SK-N-SH (cell line): ENCODE data around the gene LRRC10B. TPM values are rescaled to one million over a fixed set of nuclear protein-coding genes. Genes with fewer than 3 reads are reported as not detected.
A peak's percentile ranks its signal among the peaks of the same experiment; 100 is the strongest.

Experiments used
- CTCF ChIA-PET: fragments of 300-600, 350-600 bp; formaldehyde crosslinking; extraction: SDS; loops from one replicate; lab custom pipeline; 2021; lab: Yijun Ruan, JAX
- POLR2A ChIA-PET: fragments of 350-600 bp; sonication (Branson Sonifier 250); formaldehyde crosslinking; extraction: SDS; loops from one replicate; lab custom pipeline; 2020; ENCODE audit warnings: antibody characterized with exemption, inconsistent platforms; lab: Yijun Ruan, JAX
- DNase-seq: peaks from one replicate; pipeline ENCODE4 v3.0.0; 2012
- H2AFZ ChIP-seq: fragments of 200-600 bp; sonication (generic); 2 replicates; pipeline ENCODE4 v1.8.1; 2016; ENCODE audit warnings: antibody characterized with exemption, mild to moderate bottlenecking, low read depth
- H3F3A ChIP-seq: fragments of 200-600 bp; sonication (generic); replicated peaks from 2 replicates; pipeline ENCODE3; 2016; ENCODE audit warnings: antibody characterized with exemption, mild to moderate bottlenecking; ENCODE audit not compliant: insufficient read depth
- H3K27ac ChIP-seq, 2 experiments: fragments of 200-500 bp in 1 of 2; fragments of 200-600 bp in 1 of 2; sonication (Bioruptor generic) in 1 of 2; sonication (generic), shearing (Covaris generic) in 1 of 2; 2 replicates each; pipeline versions ENCODE4 v1.5.1 to v1.6.1; 2014 to 2016; ENCODE audit warnings: low read depth in 2 of 2, inconsistent platforms in 1 of 2, low read length in 1 of 2, mild to moderate bottlenecking in 1 of 2, mixed read lengths in 1 of 2
- H3K27me3 ChIP-seq: fragments of 200-600 bp; sonication (generic), shearing (Covaris generic); 2 replicates; pipeline ENCODE4 v1.6.1; 2016; ENCODE audit warnings: mixed run types; ENCODE audit not compliant: insufficient read depth
- H3K36me3 ChIP-seq, 2 experiments: fragments of 200-500 bp in 1 of 2; fragments of 200-600 bp in 1 of 2; sonication (Bioruptor generic) in 1 of 2; sonication (generic) in 1 of 2; replicated peaks in 1 of 2; 2 replicates each; pipeline versions ENCODE3 to v1.5.1; 2014 to 2016; ENCODE audit warnings: low read length in 1 of 2, mild to moderate bottlenecking in 1 of 2; ENCODE audit not compliant: insufficient read depth in 2 of 2, control insufficient read depth in 1 of 2
- H3K4me1 ChIP-seq, 2 experiments: fragments of 200-500 bp in 1 of 2; fragments of 200-600 bp in 1 of 2; sonication (Bioruptor generic) in 1 of 2; sonication (generic), shearing (Covaris generic) in 1 of 2; 2 replicates each; pipeline versions ENCODE4 v1.5.1 to v1.6.1; 2014 to 2016; ENCODE audit warnings: low read depth in 1 of 2, low read length in 1 of 2, mixed run types in 1 of 2; ENCODE audit not compliant: insufficient read depth in 2 of 2, control insufficient read depth in 1 of 2
- H3K4me2 ChIP-seq: fragments of 200-600 bp; sonication (generic), shearing (Covaris generic); 2 replicates; pipeline ENCODE4 v1.6.1; 2017; ENCODE audit warnings: mixed run types
- H3K4me3 ChIP-seq, 2 experiments: fragments of 200-500 bp in 1 of 2; fragments of 200-600 bp in 1 of 2; sonication (Bioruptor generic) in 1 of 2; sonication (generic), shearing (Covaris generic) in 1 of 2; 2 replicates each; pipeline versions ENCODE4 v1.5.1 to v1.8.1; 2014 to 2016; ENCODE audit warnings: low read depth in 2 of 2, inconsistent platforms in 1 of 2, low read length in 1 of 2, mild to moderate bottlenecking in 1 of 2, mixed read lengths in 1 of 2, moderate library complexity in 1 of 2
- H3K79me2 ChIP-seq: fragments of 200-600 bp; sonication (generic); 2 replicates; pipeline ENCODE4 v1.8.1; 2017; ENCODE audit warnings: mild to moderate bottlenecking; ENCODE audit not compliant: insufficient read depth
- H3K9ac ChIP-seq: fragments of 200-600 bp; sonication (generic); 2 replicates; pipeline ENCODE4 v1.6.1; 2017; ENCODE audit warnings: mixed run types
- H3K9me2 ChIP-seq: fragments of 200-600 bp; sonication (generic); 2 replicates; pipeline ENCODE4 v1.6.1; 2017; ENCODE audit warnings: mixed run types
- H3K9me3 ChIP-seq: fragments of 200-600 bp; sonication (generic); 2 replicates; pipeline ENCODE4 v1.6.1; 2017; ENCODE audit warnings: mixed run types, mild to moderate bottlenecking, moderate library complexity
- H4K20me1 ChIP-seq: fragments of 200-600 bp; sonication (generic); 2 replicates; pipeline ENCODE4 v1.6.1; 2017; ENCODE audit warnings: mild to moderate bottlenecking, mixed run types; ENCODE audit not compliant: insufficient read depth
- CHD2 ChIP-seq: fragments of 150-350 bp; IDR thresholded peaks from 2 replicates; pipeline ENCODE4 v1.6.1; 2018; ENCODE audit warnings: low read length; ENCODE audit not compliant: partially characterized antibody
- EP300 ChIP-seq, 2 experiments: IDR thresholded peaks; 2 replicates each; pipeline versions ENCODE4 v1.4.0 to v1.6.1; 2012; ENCODE audit warnings: borderline replicate concordance in 1 of 2, low read depth in 1 of 2, low read length in 1 of 2
- EZH2phosphoT487 ChIP-seq: fragments of 200-600 bp; sonication (generic); IDR thresholded peaks from 2 replicates; pipeline ENCODE4 v1.6.1; 2017; ENCODE audit warnings: low read depth, mixed run types, mild to moderate bottlenecking, antibody characterized with exemption, moderate library complexity, borderline replicate concordance
- FOSL2 ChIP-seq: IDR thresholded peaks from 2 replicates; pipeline ENCODE4 v1.4.0; 2012; ENCODE audit warnings: low read depth, mild to moderate bottlenecking, moderate library complexity, borderline replicate concordance
- FOXM1 ChIP-seq: IDR thresholded peaks from 2 replicates; pipeline ENCODE4 v1.4.0; 2012; ENCODE audit warnings: low read depth, mild to moderate bottlenecking
- GABPA ChIP-seq: IDR thresholded peaks from 2 replicates; pipeline ENCODE4 v1.4.0; 2012; ENCODE audit warnings: low read depth, mild to moderate bottlenecking
- JUND ChIP-seq: IDR thresholded peaks from 2 replicates; pipeline ENCODE4 v1.4.0; 2012
- POLR2AphosphoS5 ChIP-seq: IDR thresholded peaks from 2 replicates; pipeline ENCODE4 v1.6.1; 2012; ENCODE audit warnings: low read depth, low read length
- RFX5 ChIP-seq: IDR thresholded peaks from 2 replicates; pipeline ENCODE4 v1.6.1; 2012; ENCODE audit warnings: mild to moderate bottlenecking, improper control_type of control experiment, low read length
- RXRA ChIP-seq: IDR thresholded peaks from 2 replicates; pipeline ENCODE4 v1.4.0; 2012; ENCODE audit warnings: low read depth, mild to moderate bottlenecking, borderline replicate concordance
- WGBS: methylation state at CpG from one replicate; pipeline ENCODE4 v1.1.6; 2017; ENCODE audit warnings: low lambda C conversion rate; 5-methylcytosine and 5-hydroxymethylcytosine counted together
- polyA plus RNA-seq, 3 experiments: library from polyadenylated mRNA; depleted of rRNA; stranded (reverse); fragments of >200 nt; gene quantifications; 2 replicates each; pipeline ENCODE4 v1.2.3, GENCODE V29; 2012
- TF ChIP-seq, protein P1 (sequence below): fragments of 200-600 bp; sonication (generic); IDR thresholded peaks from 2 replicates; pipeline ENCODE4 v1.6.1; 2017; ENCODE audit warnings: antibody characterized with exemption, mild to moderate bottlenecking, moderate library complexity
- TF ChIP-seq, protein P2 (sequence below): IDR thresholded peaks from 2 replicates; pipeline ENCODE4 v1.4.0; 2012; ENCODE audit warnings: low read depth, borderline replicate concordance
- TF ChIP-seq, protein P3 (sequence below): IDR thresholded peaks from 2 replicates; pipeline ENCODE4 v1.4.0; 2012; ENCODE audit warnings: low read depth
- TF ChIP-seq, protein P4 (sequence below): IDR thresholded peaks from 2 replicates; pipeline ENCODE4; 2012
- TF ChIP-seq, protein P5 (sequence below): IDR thresholded peaks from 2 replicates; pipeline ENCODE4 v1.6.1; 2012; ENCODE audit warnings: mild to moderate bottlenecking, low read depth, low read length, moderate library complexity

LRRC10B gene
- polyA plus RNA-seq, 1 of the 3 experiments (the other 2 are of a cell fraction): not detected

DNA sequence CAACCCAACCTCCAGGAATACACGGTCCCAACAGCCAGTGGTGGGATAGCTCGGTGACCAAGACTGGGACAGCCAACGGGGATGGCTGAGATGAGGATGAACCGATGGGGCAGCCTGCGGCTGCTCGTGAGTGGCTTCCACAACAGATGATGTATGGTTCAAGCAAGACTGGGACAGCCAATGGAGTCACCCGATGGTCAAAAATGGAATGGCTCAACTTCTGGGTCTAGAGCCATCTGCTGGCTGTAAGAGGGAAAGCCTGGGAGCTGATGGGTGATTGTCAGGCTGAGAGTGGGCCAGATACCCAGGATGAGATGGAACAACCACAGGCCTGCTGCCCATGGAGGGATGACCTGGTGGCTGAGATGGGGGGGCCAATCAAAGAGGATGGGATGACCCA, 36.8 kb downstream of the LRRC10B start:
- Histone ChIP-seq H3K9ac (no peak overlapping the region), H4K20me1 (no peaks in the 10 kb centered on the region), H3K4me2 (no peak overlapping the region), H3F3A (no peaks in the 10 kb centered on the region), H2AFZ (no peak overlapping the region), H3K9me3 (no peaks in the 10 kb centered on the region), H3K36me3 (no peaks in the 10 kb centered on the region), H3K9me2 (no peaks in the 10 kb centered on the region), H3K79me2 (no peaks in the 10 kb centered on the region), H3K27me3 (no peaks in the 10 kb centered on the region), H3K27ac (no peak overlapping the region), H3K4me1 (peaks cover 0 to 44% of the 10 kb centered on the region in 2 experiments; a peak in 2 of 4 replicates), H3K4me3 (no peak overlapping the region)
- DNase-seq: peak; percentile 76
- ChIA-PET POLR2A (no interaction called here), CTCF (interaction anchor here (0.8 to 5.4 kb wide), 21 partner anchors 8 to 99 kb away, joined by 3 to 36 read pairs (median 6); no protein-coding TSS in a partner anchor)
- TF ChIP-seq, protein P1, sequence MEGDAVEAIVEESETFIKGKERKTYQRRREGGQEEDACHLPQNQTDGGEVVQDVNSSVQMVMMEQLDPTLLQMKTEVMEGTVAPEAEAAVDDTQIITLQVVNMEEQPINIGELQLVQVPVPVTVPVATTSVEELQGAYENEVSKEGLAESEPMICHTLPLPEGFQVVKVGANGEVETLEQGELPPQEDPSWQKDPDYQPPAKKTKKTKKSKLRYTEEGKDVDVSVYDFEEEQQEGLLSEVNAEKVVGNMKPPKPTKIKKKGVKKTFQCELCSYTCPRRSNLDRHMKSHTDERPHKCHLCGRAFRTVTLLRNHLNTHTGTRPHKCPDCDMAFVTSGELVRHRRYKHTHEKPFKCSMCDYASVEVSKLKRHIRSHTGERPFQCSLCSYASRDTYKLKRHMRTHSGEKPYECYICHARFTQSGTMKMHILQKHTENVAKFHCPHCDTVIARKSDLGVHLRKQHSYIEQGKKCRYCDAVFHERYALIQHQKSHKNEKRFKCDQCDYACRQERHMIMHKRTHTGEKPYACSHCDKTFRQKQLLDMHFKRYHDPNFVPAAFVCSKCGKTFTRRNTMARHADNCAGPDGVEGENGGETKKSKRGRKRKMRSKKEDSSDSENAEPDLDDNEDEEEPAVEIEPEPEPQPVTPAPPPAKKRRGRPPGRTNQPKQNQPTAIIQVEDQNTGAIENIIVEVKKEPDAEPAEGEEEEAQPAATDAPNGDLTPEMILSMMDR: peak; percentile 49
- TF ChIP-seq EZH2phosphoT487: no peak
- 87% methylated on average over 7 of the region's 7 CpGs for WGBS

DNA sequence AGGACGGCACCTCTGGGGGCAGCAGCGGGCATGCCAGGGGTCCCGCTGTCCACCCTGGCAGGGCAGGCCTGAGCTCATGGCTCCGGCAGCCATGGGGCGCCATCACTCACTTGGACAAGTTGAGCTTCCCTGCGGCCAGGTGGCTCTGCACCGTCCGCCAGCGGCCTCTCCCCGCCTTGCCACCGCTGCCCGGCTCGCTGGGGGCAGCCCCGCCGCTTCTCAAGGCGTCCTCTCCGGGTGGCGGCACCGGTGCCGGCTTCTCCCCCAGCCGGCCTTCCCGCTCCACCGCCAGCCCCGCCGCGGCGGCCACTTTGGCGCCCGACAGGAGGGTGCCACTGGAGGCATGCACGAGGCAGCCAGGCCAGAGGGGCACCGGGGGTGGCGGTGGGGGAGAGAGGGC, 37.4 kb downstream of the LRRC10B start:
- H3F3A ChIP-seq: no peaks in the 10 kb centered on the region
- DNase-seq: no peak
- H3K9me2 ChIP-seq: no peaks in the 10 kb centered on the region
- ChIA-PET CTCF (interaction anchor here (0.8 to 5.4 kb wide), 18 partner anchors 8 to 100 kb away, joined by 3 to 36 read pairs (median 6); no protein-coding TSS in a partner anchor), POLR2A (no interaction called here)
- 85% methylated on average over 18 of the region's 32 CpGs for WGBS
- peaks cover 0 to 39% of the 10 kb centered on the region in 2 experiments; a peak in 2 of 4 replicates for H3K4me1 ChIP-seq
- H3K79me2 ChIP-seq: no peaks in the 10 kb centered on the region
- H3K27ac ChIP-seq: no peak overlapping the region
- no peaks in the 10 kb centered on the region for H3K9me3 ChIP-seq
- no peaks in the 10 kb centered on the region for H4K20me1 ChIP-seq
- no peaks in the 10 kb centered on the region for H3K27me3 ChIP-seq
- H3K9ac ChIP-seq: no peak overlapping the region
- no peaks in the 10 kb centered on the region for H3K36me3 ChIP-seq
- no peak overlapping the region for H3K4me3 ChIP-seq
- H2AFZ ChIP-seq: no peak overlapping the region
- H3K4me2 ChIP-seq: no peak overlapping the region
- TF ChIP-seq, protein P2, sequence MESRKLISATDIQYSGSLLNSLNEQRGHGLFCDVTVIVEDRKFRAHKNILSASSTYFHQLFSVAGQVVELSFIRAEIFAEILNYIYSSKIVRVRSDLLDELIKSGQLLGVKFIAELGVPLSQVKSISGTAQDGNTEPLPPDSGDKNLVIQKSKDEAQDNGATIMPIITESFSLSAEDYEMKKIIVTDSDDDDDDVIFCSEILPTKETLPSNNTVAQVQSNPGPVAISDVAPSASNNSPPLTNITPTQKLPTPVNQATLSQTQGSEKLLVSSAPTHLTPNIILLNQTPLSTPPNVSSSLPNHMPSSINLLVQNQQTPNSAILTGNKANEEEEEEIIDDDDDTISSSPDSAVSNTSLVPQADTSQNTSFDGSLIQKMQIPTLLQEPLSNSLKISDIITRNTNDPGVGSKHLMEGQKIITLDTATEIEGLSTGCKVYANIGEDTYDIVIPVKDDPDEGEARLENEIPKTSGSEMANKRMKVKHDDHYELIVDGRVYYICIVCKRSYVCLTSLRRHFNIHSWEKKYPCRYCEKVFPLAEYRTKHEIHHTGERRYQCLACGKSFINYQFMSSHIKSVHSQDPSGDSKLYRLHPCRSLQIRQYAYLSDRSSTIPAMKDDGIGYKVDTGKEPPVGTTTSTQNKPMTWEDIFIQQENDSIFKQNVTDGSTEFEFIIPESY: no peak
- no peak for TF ChIP-seq RFX5
- TF ChIP-seq, protein P3, sequence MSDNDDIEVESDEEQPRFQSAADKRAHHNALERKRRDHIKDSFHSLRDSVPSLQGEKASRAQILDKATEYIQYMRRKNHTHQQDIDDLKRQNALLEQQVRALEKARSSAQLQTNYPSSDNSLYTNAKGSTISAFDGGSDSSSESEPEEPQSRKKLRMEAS: no peak
- no peak for TF ChIP-seq EP300 (IDR thresholded peaks at IDR 0.05; ENCODE audit: borderline replicate concordance in 1 of 2, low read depth in 1 of 2, low read length in 1 of 2)
- TF ChIP-seq POLR2AphosphoS5: no peak
- no peak for TF ChIP-seq JUND
- TF ChIP-seq FOSL2: no peak
- no peak for TF ChIP-seq CHD2
- TF ChIP-seq FOXM1: no peak
- TF ChIP-seq, protein P4, sequence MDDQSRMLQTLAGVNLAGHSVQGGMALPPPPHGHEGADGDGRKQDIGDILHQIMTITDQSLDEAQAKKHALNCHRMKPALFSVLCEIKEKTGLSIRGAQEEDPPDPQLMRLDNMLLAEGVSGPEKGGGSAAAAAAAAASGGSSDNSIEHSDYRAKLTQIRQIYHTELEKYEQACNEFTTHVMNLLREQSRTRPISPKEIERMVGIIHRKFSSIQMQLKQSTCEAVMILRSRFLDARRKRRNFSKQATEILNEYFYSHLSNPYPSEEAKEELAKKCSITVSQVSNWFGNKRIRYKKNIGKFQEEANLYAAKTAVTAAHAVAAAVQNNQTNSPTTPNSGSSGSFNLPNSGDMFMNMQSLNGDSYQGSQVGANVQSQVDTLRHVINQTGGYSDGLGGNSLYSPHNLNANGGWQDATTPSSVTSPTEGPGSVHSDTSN: no peak
- TF ChIP-seq RXRA: no peak
- TF ChIP-seq GABPA: no peak
- TF ChIP-seq, protein P5, sequence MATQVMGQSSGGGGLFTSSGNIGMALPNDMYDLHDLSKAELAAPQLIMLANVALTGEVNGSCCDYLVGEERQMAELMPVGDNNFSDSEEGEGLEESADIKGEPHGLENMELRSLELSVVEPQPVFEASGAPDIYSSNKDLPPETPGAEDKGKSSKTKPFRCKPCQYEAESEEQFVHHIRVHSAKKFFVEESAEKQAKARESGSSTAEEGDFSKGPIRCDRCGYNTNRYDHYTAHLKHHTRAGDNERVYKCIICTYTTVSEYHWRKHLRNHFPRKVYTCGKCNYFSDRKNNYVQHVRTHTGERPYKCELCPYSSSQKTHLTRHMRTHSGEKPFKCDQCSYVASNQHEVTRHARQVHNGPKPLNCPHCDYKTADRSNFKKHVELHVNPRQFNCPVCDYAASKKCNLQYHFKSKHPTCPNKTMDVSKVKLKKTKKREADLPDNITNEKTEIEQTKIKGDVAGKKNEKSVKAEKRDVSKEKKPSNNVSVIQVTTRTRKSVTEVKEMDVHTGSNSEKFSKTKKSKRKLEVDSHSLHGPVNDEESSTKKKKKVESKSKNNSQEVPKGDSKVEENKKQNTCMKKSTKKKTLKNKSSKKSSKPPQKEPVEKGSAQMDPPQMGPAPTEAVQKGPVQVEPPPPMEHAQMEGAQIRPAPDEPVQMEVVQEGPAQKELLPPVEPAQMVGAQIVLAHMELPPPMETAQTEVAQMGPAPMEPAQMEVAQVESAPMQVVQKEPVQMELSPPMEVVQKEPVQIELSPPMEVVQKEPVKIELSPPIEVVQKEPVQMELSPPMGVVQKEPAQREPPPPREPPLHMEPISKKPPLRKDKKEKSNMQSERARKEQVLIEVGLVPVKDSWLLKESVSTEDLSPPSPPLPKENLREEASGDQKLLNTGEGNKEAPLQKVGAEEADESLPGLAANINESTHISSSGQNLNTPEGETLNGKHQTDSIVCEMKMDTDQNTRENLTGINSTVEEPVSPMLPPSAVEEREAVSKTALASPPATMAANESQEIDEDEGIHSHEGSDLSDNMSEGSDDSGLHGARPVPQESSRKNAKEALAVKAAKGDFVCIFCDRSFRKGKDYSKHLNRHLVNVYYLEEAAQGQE: no peak
- no peak for TF ChIP-seq EZH2phosphoT487
